ENCODE data around the gene RNF167.

DNA sequence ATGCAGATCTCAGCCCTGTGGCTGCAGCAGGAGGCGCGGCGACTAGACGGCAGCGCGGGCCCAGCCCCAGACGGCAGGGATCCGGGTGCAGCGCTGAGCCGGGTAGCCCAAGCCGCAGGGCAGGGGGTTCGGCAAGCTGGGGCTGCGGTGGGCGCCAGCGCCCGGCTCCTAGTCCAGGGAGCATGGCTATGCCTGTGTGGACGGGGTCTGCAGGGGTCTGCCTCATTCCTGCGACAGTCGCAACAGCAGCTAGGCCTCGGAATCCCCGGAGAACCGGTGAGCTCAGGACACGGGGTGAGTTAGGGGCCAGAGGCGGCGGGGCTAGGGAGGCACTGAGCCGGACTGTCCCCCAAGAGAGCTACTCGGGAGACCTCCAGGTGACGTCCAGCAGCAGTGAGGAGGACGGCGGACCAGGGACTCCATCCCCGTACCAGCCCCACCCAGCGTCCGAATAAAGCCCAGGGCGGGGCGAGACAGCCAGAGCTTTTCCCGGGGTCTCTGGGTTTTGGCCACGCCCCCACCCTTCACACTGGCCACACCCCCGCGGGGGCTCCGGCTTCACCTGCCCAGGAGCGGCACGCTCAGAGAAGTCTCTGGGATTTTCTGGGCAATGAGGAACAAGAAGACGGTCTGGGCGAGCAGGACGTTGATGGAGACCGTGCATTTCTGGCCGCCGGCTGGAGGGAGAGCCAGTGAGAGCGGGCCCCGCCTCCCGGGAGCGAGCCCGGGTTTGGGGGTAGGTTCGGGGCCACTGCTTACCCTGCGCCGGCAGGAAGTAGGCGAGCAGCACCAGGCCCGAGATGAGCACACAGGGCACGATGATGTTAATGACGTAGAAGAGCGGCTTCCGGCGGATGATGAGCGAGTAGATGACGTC, 39.6 kb upstream of the RNF167 start:
- TF ChIP-seq, protein P1, sequence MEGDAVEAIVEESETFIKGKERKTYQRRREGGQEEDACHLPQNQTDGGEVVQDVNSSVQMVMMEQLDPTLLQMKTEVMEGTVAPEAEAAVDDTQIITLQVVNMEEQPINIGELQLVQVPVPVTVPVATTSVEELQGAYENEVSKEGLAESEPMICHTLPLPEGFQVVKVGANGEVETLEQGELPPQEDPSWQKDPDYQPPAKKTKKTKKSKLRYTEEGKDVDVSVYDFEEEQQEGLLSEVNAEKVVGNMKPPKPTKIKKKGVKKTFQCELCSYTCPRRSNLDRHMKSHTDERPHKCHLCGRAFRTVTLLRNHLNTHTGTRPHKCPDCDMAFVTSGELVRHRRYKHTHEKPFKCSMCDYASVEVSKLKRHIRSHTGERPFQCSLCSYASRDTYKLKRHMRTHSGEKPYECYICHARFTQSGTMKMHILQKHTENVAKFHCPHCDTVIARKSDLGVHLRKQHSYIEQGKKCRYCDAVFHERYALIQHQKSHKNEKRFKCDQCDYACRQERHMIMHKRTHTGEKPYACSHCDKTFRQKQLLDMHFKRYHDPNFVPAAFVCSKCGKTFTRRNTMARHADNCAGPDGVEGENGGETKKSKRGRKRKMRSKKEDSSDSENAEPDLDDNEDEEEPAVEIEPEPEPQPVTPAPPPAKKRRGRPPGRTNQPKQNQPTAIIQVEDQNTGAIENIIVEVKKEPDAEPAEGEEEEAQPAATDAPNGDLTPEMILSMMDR (IDR thresholded peaks at IDR 0.05 in 2 of 3, conservative IDR thresholded peaks at IDR 0.05 in 1 of 3; ENCODE audit: borderline replicate concordance in 1 of 3, insufficient read depth in 1 of 3, low read depth in 2 of 3, low read length in 2 of 3): no peak
- TF ChIP-seq POLR2AphosphoS5 (IDR thresholded peaks at IDR 0.05; ENCODE audit: low read depth, low read length) (no peak), JUND (IDR thresholded peaks at IDR 0.05) (no peak), POLR2A (IDR thresholded peaks at IDR 0.05; ENCODE audit: borderline replicate concordance, extremely low read depth, insufficient read depth, insufficient read length) (no peak), CBX3 (IDR thresholded peaks at IDR 0.05; ENCODE audit: low read depth) (no peak)
- TF ChIP-seq, protein P2, sequence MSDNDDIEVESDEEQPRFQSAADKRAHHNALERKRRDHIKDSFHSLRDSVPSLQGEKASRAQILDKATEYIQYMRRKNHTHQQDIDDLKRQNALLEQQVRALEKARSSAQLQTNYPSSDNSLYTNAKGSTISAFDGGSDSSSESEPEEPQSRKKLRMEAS (IDR thresholded peaks at IDR 0.05): no peak
